Stimulated activated CD8-positive, alpha-beta memory T cell treated with anti-CD3 and anti-CD28 coated beads, Interleukin-2, amount 100 ng/mL, for 1 hour (primary cell): ENCODE results near the gene LRIG1.

Experiments
- DNase-seq, 2 donors: peaks; one replicate each; pipeline ENCODE4 v3.0.0-alpha.2; 2020; ENCODE audit warnings: low read depth in 2 of 2

LRIG1 gene

GRCh38 chr3:66506154-66506553 is 5.3 kb upstream of the LRIG1 start:
- no peak for DNase-seq

- DNase-seq: no peak
Measured at GRCh38 chr3:66504850-66505641, 4.2 kb upstream of the LRIG1 start.

GRCh38 chr3:66502981-66503380 is 2.2 kb upstream of the LRIG1 start:
- no peak for DNase-seq

- no peak for DNase-seq
Measured at GRCh38 chr3:66502245-66502874, 1.5 kb upstream of the LRIG1 start.

- DNase-seq: no peak
Measured at GRCh38 chr3:66501483-66502244, 842 bp upstream of the LRIG1 start.

GRCh38 chr3:66499881-66500575 is 794 bp downstream of the LRIG1 start:
- no peak for DNase-seq

GRCh38 chr3:66498687-66499621 is 1.9 kb downstream of the LRIG1 start:
- DNase-seq: no peak

GRCh38 chr3:66497985-66498671 is 2.7 kb downstream of the LRIG1 start:
- DNase-seq: no peak

- no peak for DNase-seq
Measured at GRCh38 chr3:66497288-66497984, 3.4 kb downstream of the LRIG1 start.

- no peak for DNase-seq
Measured at GRCh38 chr3:66496746-66497145, 4.1 kb downstream of the LRIG1 start.

- no peak for DNase-seq
Measured at GRCh38 chr3:66496301-66496700, 4.5 kb downstream of the LRIG1 start.

GRCh38 chr3:66495668-66496045 is 5.2 kb downstream of the LRIG1 start:
- DNase-seq: no peak

- no peak for DNase-seq
Measured at GRCh38 chr3:66494959-66495667, 5.7 kb downstream of the LRIG1 start.

GRCh38 chr3:66493458-66494099 is 7.2 kb downstream of the LRIG1 start:
- DNase-seq: no peak

- no peak for DNase-seq
Measured at GRCh38 chr3:66492672-66493071, 8.2 kb downstream of the LRIG1 start.

- DNase-seq: no peak
Measured at GRCh38 chr3:66492071-66492470, 8.8 kb downstream of the LRIG1 start.

GRCh38 chr3:66490984-66491383 is 9.8 kb downstream of the LRIG1 start:
- DNase-seq: no peak

GRCh38 chr3:66490214-66490613 is 10.6 kb downstream of the LRIG1 start:
- DNase-seq: no peak

GRCh38 chr3:66489581-66489980 is 11.2 kb downstream of the LRIG1 start:
- DNase-seq: no peak
